ENCODE measurements around the gene PNPLA8.
"Not testable (repeated sequence)": the region's sequence is repeated elsewhere in the genome, so short reads cannot be mapped to it uniquely, and the experiment has no call there.

DNA sequence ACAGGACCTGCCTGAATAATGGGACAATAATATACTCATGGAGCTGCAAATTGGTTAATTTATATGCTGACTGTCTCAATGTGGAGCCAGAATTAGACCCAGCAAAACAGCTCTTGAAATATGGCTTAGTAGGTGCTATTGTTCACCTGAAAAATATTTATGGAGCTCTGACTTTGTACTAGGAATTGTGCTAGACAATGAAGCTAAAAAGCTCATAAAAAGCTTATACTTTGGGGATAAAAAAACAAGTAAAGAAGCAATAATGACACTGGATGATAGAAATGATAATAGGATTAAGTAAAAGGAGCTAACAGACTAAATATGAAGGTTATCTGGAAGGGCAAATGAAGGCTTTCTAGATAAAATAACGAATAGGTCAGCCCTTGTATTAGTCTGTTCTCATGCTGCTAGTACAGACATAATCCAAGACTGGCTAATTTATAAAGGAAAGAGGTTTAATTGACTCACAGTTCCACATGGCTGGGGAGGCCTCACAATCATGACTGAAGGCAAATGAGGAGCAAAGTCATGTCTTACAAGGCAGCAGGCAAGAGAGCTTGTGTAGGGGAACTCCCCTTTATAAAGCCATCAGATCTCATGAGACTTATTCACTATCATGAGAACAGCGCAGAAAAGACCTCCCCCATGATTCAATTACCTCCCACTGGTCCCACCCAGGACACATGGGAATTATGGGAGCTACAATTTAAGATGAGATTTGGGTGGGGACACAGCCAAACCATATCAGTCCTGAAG is 22.4 kb upstream of the PNPLA8 start:
- TF ChIP-seq, protein P1, sequence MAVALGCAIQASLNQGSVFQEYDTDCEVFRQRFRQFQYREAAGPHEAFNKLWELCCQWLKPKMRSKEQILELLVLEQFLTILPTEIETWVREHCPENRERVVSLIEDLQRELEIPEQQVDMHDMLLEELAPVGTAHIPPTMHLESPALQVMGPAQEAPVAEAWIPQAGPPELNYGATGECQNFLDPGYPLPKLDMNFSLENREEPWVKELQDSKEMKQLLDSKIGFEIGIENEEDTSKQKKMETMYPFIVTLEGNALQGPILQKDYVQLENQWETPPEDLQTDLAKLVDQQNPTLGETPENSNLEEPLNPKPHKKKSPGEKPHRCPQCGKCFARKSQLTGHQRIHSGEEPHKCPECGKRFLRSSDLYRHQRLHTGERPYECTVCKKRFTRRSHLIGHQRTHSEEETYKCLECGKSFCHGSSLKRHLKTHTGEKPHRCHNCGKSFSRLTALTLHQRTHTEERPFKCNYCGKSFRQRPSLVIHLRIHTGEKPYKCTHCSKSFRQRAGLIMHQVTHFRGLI (tag by site-specific recombination; IDR thresholded peaks at IDR 0.05) = not testable (repeated sequence)
- TF ChIP-seq, protein P2, sequence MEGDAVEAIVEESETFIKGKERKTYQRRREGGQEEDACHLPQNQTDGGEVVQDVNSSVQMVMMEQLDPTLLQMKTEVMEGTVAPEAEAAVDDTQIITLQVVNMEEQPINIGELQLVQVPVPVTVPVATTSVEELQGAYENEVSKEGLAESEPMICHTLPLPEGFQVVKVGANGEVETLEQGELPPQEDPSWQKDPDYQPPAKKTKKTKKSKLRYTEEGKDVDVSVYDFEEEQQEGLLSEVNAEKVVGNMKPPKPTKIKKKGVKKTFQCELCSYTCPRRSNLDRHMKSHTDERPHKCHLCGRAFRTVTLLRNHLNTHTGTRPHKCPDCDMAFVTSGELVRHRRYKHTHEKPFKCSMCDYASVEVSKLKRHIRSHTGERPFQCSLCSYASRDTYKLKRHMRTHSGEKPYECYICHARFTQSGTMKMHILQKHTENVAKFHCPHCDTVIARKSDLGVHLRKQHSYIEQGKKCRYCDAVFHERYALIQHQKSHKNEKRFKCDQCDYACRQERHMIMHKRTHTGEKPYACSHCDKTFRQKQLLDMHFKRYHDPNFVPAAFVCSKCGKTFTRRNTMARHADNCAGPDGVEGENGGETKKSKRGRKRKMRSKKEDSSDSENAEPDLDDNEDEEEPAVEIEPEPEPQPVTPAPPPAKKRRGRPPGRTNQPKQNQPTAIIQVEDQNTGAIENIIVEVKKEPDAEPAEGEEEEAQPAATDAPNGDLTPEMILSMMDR (tag by site-specific recombination; IDR thresholded peaks at IDR 0.05) = not testable (repeated sequence)
- not testable (repeated sequence) for TF ChIP-seq ZNF24 (tag by site-specific recombination; IDR thresholded peaks at IDR 0.05); ZNF292 (tag by site-specific recombination; IDR thresholded peaks at IDR 0.05; ENCODE audit: borderline replicate concordance, low read depth); ZNF837 (tag by site-specific recombination; IDR thresholded peaks at IDR 0.05); ZNF335 (tag by site-specific recombination; conservative IDR thresholded peaks at IDR 0.05)

All from HEK293 (cell line).